K562 (cell line): ENCODE measurements around the gene LPCAT1. TPM values are rescaled to one million over a fixed set of nuclear protein-coding genes. Genes with fewer than 3 reads are reported as not detected.
"Not testable (repeated sequence)": the region's sequence is repeated elsewhere in the genome, so short reads cannot be mapped to it uniquely, and the experiment has no call there.

ENCODE experiments used
- ATAC-seq: fragments of 200-7000 bp; cut with Tn5 transposase; 3 replicates; pipeline ENCODE4 v1.9.1; 2020; ENCODE audit warnings: moderate library complexity
- BruUV-seq: library from RNA; stranded (reverse); fragments of 400-500 nt; replicated peaks from 2 replicates; lab custom pipeline; 2021; lab: Mats Ljungman, UMichigan
- CTCF ChIA-PET: fragments of 300-600 bp; formaldehyde crosslinking; extraction: SDS; loops from one replicate; lab custom pipeline; 2021; ENCODE audit warnings: low intra/inter-chr PET ratio; lab: Yijun Ruan, JAX
- POLR2A ChIA-PET: fragments of 300-600, 350-650 bp; sonication (Branson Sonifier 250); formaldehyde crosslinking; extraction: SDS; loops from one replicate; lab custom pipeline; 2021; ENCODE audit warnings: antibody characterized with exemption, inconsistent platforms; lab: Yijun Ruan, JAX
- DNase-seq, 4 experiments: peaks; one replicate each; pipeline versions ENCODE4 v3.0.0 to v3.0.0-alpha.2; 2011 to 2018; ENCODE audit warnings: low spot score in 3 of 4, mixed read lengths in 3 of 4; ENCODE audit errors: extremely low read depth in 1 of 4
- FAIRE-seq: peaks from 2 replicates; lab custom pipeline; 2011; peaks lifted over from hg19 to GRCh38; lab: Jason Lieb, UNC
- H2AFZ ChIP-seq: 2 replicates; pipeline ENCODE4 v1.6.0; 2011; ENCODE audit warnings: low read depth, low read length, control low read depth, inconsistent platforms
- H3K27ac ChIP-seq: fragments of 200-600 bp; 3 replicates; pipeline ENCODE4 v1.8.0; 2011; ENCODE audit warnings: low read depth, mild to moderate bottlenecking, control low read depth, inconsistent platforms, low read length, moderate library complexity, mixed read lengths; ENCODE audit errors: extremely low read depth
- H3K27me3 ChIP-seq, 2 experiments: fragments of 300-600 bp in 1 of 2; 2 replicates in 1 of 2; 3 replicates in 1 of 2; pipeline versions ENCODE4 v1.6.0 to v1.8.0; 2011; ENCODE audit warnings: inconsistent platforms in 2 of 2, low read length in 2 of 2, mild to moderate bottlenecking in 1 of 2, mixed read lengths in 1 of 2, moderate library complexity in 1 of 2; ENCODE audit not compliant: control insufficient read depth in 2 of 2, insufficient read depth in 2 of 2
- H3K36me3 ChIP-seq: fragments of 300-600 bp; 3 replicates; pipeline ENCODE4 v1.8.0; 2011; ENCODE audit warnings: mild to moderate bottlenecking, low read length, inconsistent platforms; ENCODE audit not compliant: control insufficient read depth, insufficient read depth
- H3K4me1 ChIP-seq, 2 experiments: fragments of 200-600 bp in 1 of 2; replicated peaks in 1 of 2; 2 replicates in 1 of 2; 3 replicates in 1 of 2; pipeline versions ENCODE4 v1.5.1 to v1.8.0; 2011; ENCODE audit warnings: inconsistent platforms in 2 of 2, low read length in 2 of 2, mild to moderate bottlenecking in 1 of 2, mixed read lengths in 1 of 2, moderate library complexity in 1 of 2; ENCODE audit not compliant: control insufficient read depth in 2 of 2, insufficient read depth in 2 of 2
- H3K4me2 ChIP-seq: 2 replicates; pipeline ENCODE4 v1.6.1; 2011; ENCODE audit warnings: low read length, control low read depth, inconsistent platforms, mixed read lengths; ENCODE audit not compliant: insufficient read depth
- H3K4me3 ChIP-seq: fragments of 200-600 bp; sonication (generic), shearing (Covaris generic); 2 replicates; pipeline ENCODE4 v1.5.1; 2016; ENCODE audit warnings: control low read depth, inconsistent platforms
- H3K79me2 ChIP-seq: fragments of 200-600 bp; 3 replicates; pipeline ENCODE4 v1.8.0; 2011; ENCODE audit warnings: low read length, inconsistent platforms; ENCODE audit not compliant: control insufficient read depth, insufficient read depth
- H3K9ac ChIP-seq, 2 experiments: 2 replicates each; pipeline versions ENCODE4 v1.6.0 to v1.6.1; 2011; ENCODE audit warnings: low read depth in 2 of 2, low read length in 2 of 2, control low read depth in 1 of 2, inconsistent platforms in 1 of 2, mild to moderate bottlenecking in 1 of 2, mixed read lengths in 1 of 2; ENCODE audit not compliant: insufficient read depth in 1 of 2
- H3K9me1 ChIP-seq: one replicate; pipeline ENCODE4 v1.6.0; 2011; ENCODE audit warnings: inconsistent platforms, mild to moderate bottlenecking, low read length, moderate library complexity; ENCODE audit not compliant: control insufficient read depth, insufficient read depth
- H3K9me3 ChIP-seq: replicated peaks from 2 replicates; pipeline ENCODE4 v1.5.1; 2011; ENCODE audit warnings: low read depth, low read length, inconsistent platforms; ENCODE audit not compliant: control insufficient read depth, insufficient read depth
- H4K20me1 ChIP-seq: replicated peaks from 2 replicates; pipeline ENCODE4 v1.6.1; 2011; ENCODE audit warnings: low read length, inconsistent platforms, mixed read lengths; ENCODE audit not compliant: control insufficient read depth, insufficient read depth
- BMI1 ChIP-seq: fragments of 150-350 bp; IDR thresholded peaks from 2 replicates; pipeline ENCODE4 v1.6.1; 2014; ENCODE audit warnings: low read length
- CHD4 ChIP-seq: fragments of 200-600 bp; sonication (generic); IDR thresholded peaks from 3 replicates; pipeline ENCODE4 v1.6.1; 2012; ENCODE audit warnings: low read depth, mild to moderate bottlenecking, mixed read lengths, low read length, inconsistent platforms; ENCODE audit not compliant: insufficient read depth, insufficient replicate concordance, poor library complexity, severe bottlenecking
- CTBP1 ChIP-seq: fragments of 450-650 bp; IDR thresholded peaks from 2 replicates; pipeline ENCODE4 v1.6.1; 2016; ENCODE audit warnings: borderline replicate concordance
- E2F8 ChIP-seq: fragments of 450-650 bp; IDR thresholded peaks from 2 replicates; pipeline ENCODE4 v1.7.1; 2018; ENCODE audit warnings: mild to moderate bottlenecking, low read depth; ENCODE audit not compliant: partially characterized antibody
- KAT7 ChIP-seq: sonication (generic); formaldehyde crosslinking; IDR thresholded peaks from 2 replicates; pipeline ENCODE4 v1.8.0; 2022; ENCODE audit warnings: missing genetic modification reagents, mild to moderate bottlenecking, borderline replicate concordance
- MTA3 ChIP-seq: fragments of 450-650 bp; formaldehyde crosslinking; IDR thresholded peaks from 2 replicates; pipeline ENCODE4 v1.6.1; 2017; ENCODE audit warnings: mild to moderate bottlenecking, borderline replicate concordance
- PREB ChIP-seq: sonication (generic); formaldehyde crosslinking; IDR thresholded peaks from 2 replicates; pipeline ENCODE4 v1.8.1; 2023; ENCODE audit warnings: mild to moderate bottlenecking, missing genetic modification reagents
- SRSF1 ChIP-seq: fragments of 200-400 bp; formaldehyde crosslinking; IDR thresholded peaks from 2 replicates; pipeline ENCODE4 v1.6.1; 2017; ENCODE audit warnings: mild to moderate bottlenecking, low read depth, low read length, moderate library complexity
- SUPT5H ChIP-seq: fragments of 450-650 bp; IDR thresholded peaks from 2 replicates; pipeline ENCODE4 v1.6.1; 2016
- TAF15 ChIP-seq: fragments of 200-400 bp; formaldehyde crosslinking; IDR thresholded peaks from 2 replicates; pipeline ENCODE4 v1.6.1; 2017; ENCODE audit warnings: mild to moderate bottlenecking, low read depth, low read length, moderate library complexity
- ZNF121 ChIP-seq: sonication (generic); formaldehyde crosslinking; conservative IDR thresholded peaks from 2 replicates; pipeline ENCODE4 v1.8.0; 2022; ENCODE audit warnings: missing genetic modification reagents
- ZNF24 ChIP-seq: fragments of 450-650 bp; IDR thresholded peaks from 2 replicates; pipeline ENCODE4 v1.6.1; 2016
- ZNF408 ChIP-seq: fragments of 250-450 bp; sonication (Bioruptor Pico); IDR thresholded peaks from 2 replicates; pipeline ENCODE4 v1.4.0; 2020; ENCODE audit warnings: low read depth, mild to moderate bottlenecking, moderate library complexity
- ZNF699 ChIP-seq: fragments of 250-450 bp; sonication (Bioruptor Pico); IDR thresholded peaks from 2 replicates; pipeline ENCODE4 v1.8.0; 2021; ENCODE audit warnings: mild to moderate bottlenecking, moderate library complexity; ENCODE audit not compliant: insufficient replicate concordance
- WGBS: fragments of 100-300 bp; shearing (Covaris generic); methylation state at CpG from one replicate; pipeline ENCODE4 v1.1.6; 2016; ENCODE audit warnings: low coverage, mixed read lengths; ENCODE audit not compliant: insufficient coverage; ENCODE audit errors: missing lambda C conversion rate; 5-methylcytosine and 5-hydroxymethylcytosine counted together
- in situ Hi-C: fragments of 300-500 bp; cut with MboI; formaldehyde crosslinking; loops from 4 replicates; pipeline ENCODE4 v1.15.0; 2018; ENCODE audit warnings: inconsistent platforms, mixed read lengths
- intact Hi-C: fragments of 100-400 bp; cut with micrococcal nuclease; formaldehyde crosslinking; loops from 2 replicates; pipeline ENCODE4 v1.14.2; 2022
- polyA plus RNA-seq, 8 experiments: library from polyadenylated mRNA; depleted of rRNA in 4 of 8; stranded (reverse) in 5 of 8; unstranded in 3 of 8; fragments of >200 nt; fragmentation: Nextera tagmentation in 2 of 8; fragmentation: Illumina TruSeq in 1 of 8; extraction: Ambion mirVana in 2 of 8; extraction: Trizol in 1 of 8; gene quantifications; 2 replicates each; pipeline versions ENCODE4 v1.2.1 to v1.2.3, GENCODE V29; 2011 to 2014; ENCODE audit warnings: inconsistent platforms in 1 of 8, missing spikeins in 1 of 8
- total RNA-seq, 7 experiments: library from RNA; depleted of rRNA in 6 of 7; stranded (reverse); fragments of >200 nt in 6 of 7; fragmentation: Illumina TruSeq in 2 of 7; extraction: Trizol in 2 of 7; gene quantifications; 2 replicates each; pipeline versions ENCODE4 v1.2.1 to v1.2.3, GENCODE V29; 2011 to 2021; ENCODE audit warnings: low replicate concordance in 1 of 7

LPCAT1 gene
- total and polyA plus RNA-seq, 9 of the 15 experiments (the other 6 are each of a cell fraction or from before 2014, with no cell fraction given) = 0.14 to 18.4 (median 13.9) TPM

DNA sequence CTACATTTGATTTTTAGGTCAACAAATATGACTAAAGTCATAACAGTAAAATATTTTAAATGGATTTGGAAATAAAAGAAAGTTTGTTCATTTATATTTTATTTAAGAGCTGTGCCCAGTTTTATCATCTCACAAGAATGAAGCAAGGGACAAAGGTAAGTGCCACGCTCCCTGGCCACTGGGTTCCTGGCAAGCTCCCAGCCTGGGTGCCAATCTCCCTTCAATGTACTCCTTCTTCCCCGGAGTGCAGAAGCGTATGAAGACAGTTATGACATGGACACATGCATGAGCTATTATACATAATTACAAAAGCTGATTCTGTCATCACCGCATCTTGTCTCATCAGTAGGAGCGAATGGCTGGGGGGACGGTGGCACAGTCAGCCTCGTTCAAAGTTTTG, 48.1 kb upstream of the LPCAT1 start:
- intact Hi-C loops, H3K9me3 ChIP-seq, H3K9me1 ChIP-seq, H3K4me2 ChIP-seq, H3K27me3 ChIP-seq, H3K36me3 ChIP-seq, H3K79me2 ChIP-seq, POLR2A ChIA-PET, H3K4me1 ChIP-seq, H3K4me3 ChIP-seq, CTCF ChIA-PET, H3K9ac ChIP-seq, ATAC-seq, BruUV-seq, H2AFZ ChIP-seq, in situ Hi-C loops, DNase-seq, H3K27ac ChIP-seq, H4K20me1 ChIP-seq, FAIRE-seq: not testable (repeated sequence)
- 66% methylated on average over 7 of the region's 7 CpGs for WGBS

- Histone ChIP-seq H3K79me2 (no peaks in the 10 kb centered on the region), H3K4me1 (no peaks in the 10 kb centered on the region), H3K4me3 (no peak overlapping the region), H3K27ac (no peak overlapping the region), H3K9me1 (no peaks in the 10 kb centered on the region), H3K27me3 (peaks cover 0 to 7% of the 10 kb centered on the region in 2 experiments; a peak in 1 of 5 replicates), H2AFZ (no peak overlapping the region), H3K9me3 (0 out of 2 replicates have a peak, but pooled peaks cover 4% of the 10 kb centered on the region), H3K4me2 (no peak overlapping the region), H4K20me1 (no peaks in the 10 kb centered on the region), H3K36me3 (peaks cover 7% of the 10 kb centered on the region; the same call in 1 of the 3 replicates), H3K9ac (no peak overlapping the region)
- CTCF ChIA-PET = no interaction called here
- ATAC-seq (no peak), FAIRE-seq (no peak), DNase-seq (no peak)
- in situ Hi-C loops = no loop called here
- WGBS = 74% methylated on average over 10 of the region's 10 CpGs
- BruUV-seq = no TSS peak
- POLR2A ChIA-PET = no interaction called here
- intact Hi-C loops = no loop called here
- TF ChIP-seq KAT7 (CRISPR knock-in tag) (no peak), ZNF408 (CRISPR knock-in tag) (no peak), BMI1 (no peak), SRSF1 (no peak), ZNF699 (CRISPR knock-in tag) (no peak), SUPT5H (no peak), CHD4 (no peak), CTBP1 (no peak), MTA3 (no peak), E2F8 (no peak), ZNF121 (CRISPR knock-in tag) (no peak), PREB (no peak), ZNF24 (no peak), TAF15 (no peak)
Measured at GRCh38 chr5:1570975-1571374, 47.2 kb upstream of the LPCAT1 start.
